Liver (tissue), 9 donors: ENCODE data around the gene TBC1D5. TPM values are rescaled to one million over a fixed set of nuclear protein-coding genes. Genes with fewer than 3 reads are reported as not detected.

Experiments used
- DNase-seq: peaks from one replicate; pipeline ENCODE4 v3.0.0-alpha.2; 2017; ENCODE audit warnings: low spot score
- H3K27ac ChIP-seq, 2 donors: one replicate each; pipeline ENCODE4 v1.7.0; 2013; ENCODE audit warnings: inconsistent platforms in 2 of 2, low read length in 2 of 2, control low read depth in 1 of 2, low read depth in 1 of 2, mild to moderate bottlenecking in 1 of 2
- H3K27me3 ChIP-seq, 4 donors: one replicate each; pipeline versions ENCODE4 v1.6.1 to v1.7.0; 2013; ENCODE audit warnings: low read length in 3 of 4, inconsistent platforms in 1 of 4, mild to moderate bottlenecking in 1 of 4, moderate library complexity in 1 of 4; ENCODE audit not compliant: control insufficient read depth in 4 of 4, insufficient read depth in 4 of 4
- H3K36me3 ChIP-seq, 4 donors: one replicate each; pipeline versions ENCODE4 v1.6.1 to v1.7.0; 2013; ENCODE audit warnings: low read length in 3 of 4, mild to moderate bottlenecking in 3 of 4, low read depth in 1 of 4, moderate library complexity in 1 of 4; ENCODE audit not compliant: control insufficient read depth in 4 of 4, insufficient read depth in 3 of 4
- H3K4me1 ChIP-seq, 4 donors: one replicate each; pipeline versions ENCODE4 v1.6.1 to v1.7.0; 2013; ENCODE audit warnings: low read length in 3 of 4, mild to moderate bottlenecking in 3 of 4, moderate library complexity in 1 of 4; ENCODE audit not compliant: control insufficient read depth in 4 of 4, insufficient read depth in 4 of 4
- H3K4me3 ChIP-seq, 3 donors: one replicate each; pipeline versions ENCODE4 v1.6.1 to v1.7.0; 2013; ENCODE audit warnings: low read length in 3 of 3, control low read depth in 1 of 3, low read depth in 1 of 3, mild to moderate bottlenecking in 1 of 3
- H3K9ac ChIP-seq, 2 donors: one replicate each; pipeline ENCODE4 v1.7.0; 2013; ENCODE audit warnings: low read length in 2 of 2, mild to moderate bottlenecking in 2 of 2, moderate library complexity in 2 of 2, control low read depth in 1 of 2, low read depth in 1 of 2
- H3K9me3 ChIP-seq, 4 donors: one replicate each; pipeline versions ENCODE4 v1.6.1 to v1.7.0; 2013; ENCODE audit warnings: low read length in 3 of 4; ENCODE audit not compliant: control insufficient read depth in 4 of 4
- EGR1 ChIP-seq, 2 donors: IDR thresholded peaks; 2 replicates each; pipeline ENCODE4 v1.6.1; 2016 to 2018; ENCODE audit warnings: antibody characterized with exemption in 2 of 2, low read depth in 2 of 2
- FOXA1 ChIP-seq: IDR thresholded peaks from 2 replicates; pipeline ENCODE4 v1.6.1; 2016; ENCODE audit warnings: antibody characterized with exemption
- FOXA2 ChIP-seq: IDR thresholded peaks from 2 replicates; pipeline ENCODE4 v1.6.1; 2016; ENCODE audit warnings: antibody characterized with exemption
- GABPA ChIP-seq, 2 donors: IDR thresholded peaks in 1 of 2; conservative IDR thresholded peaks in 1 of 2; 2 replicates each; pipeline ENCODE4 v1.6.1; 2016; ENCODE audit warnings: antibody characterized with exemption in 2 of 2, mild to moderate bottlenecking in 1 of 2, moderate library complexity in 1 of 2
- HNF4A ChIP-seq, 2 donors: conservative IDR thresholded peaks; 2 replicates each; pipeline ENCODE4 v1.6.1; 2016; ENCODE audit warnings: antibody characterized with exemption in 2 of 2, mild to moderate bottlenecking in 2 of 2
- HNF4G ChIP-seq: IDR thresholded peaks from 2 replicates; pipeline ENCODE4 v1.6.1; 2016; ENCODE audit warnings: antibody characterized with exemption
- JUND ChIP-seq, 2 donors: IDR thresholded peaks; 2 replicates each; pipeline ENCODE4 v1.6.1; 2016; ENCODE audit warnings: antibody characterized with exemption in 2 of 2
- NR2F2 ChIP-seq: IDR thresholded peaks from 2 replicates; pipeline ENCODE4 v1.6.1; 2016; ENCODE audit warnings: antibody characterized with exemption
- RAD21 ChIP-seq, 2 donors: IDR thresholded peaks; 2 replicates each; pipeline ENCODE4 v1.6.1; 2016; ENCODE audit warnings: antibody characterized with exemption in 2 of 2, mild to moderate bottlenecking in 2 of 2
- RXRA ChIP-seq, 2 donors: IDR thresholded peaks; 2 replicates each; pipeline ENCODE4 v1.6.1; 2017 to 2018; ENCODE audit warnings: antibody characterized with exemption in 2 of 2, mild to moderate bottlenecking in 1 of 2
- SP1 ChIP-seq: IDR thresholded peaks from 2 replicates; pipeline ENCODE4 v1.6.1; 2018; ENCODE audit warnings: antibody characterized with exemption, mild to moderate bottlenecking
- TAF1 ChIP-seq: conservative IDR thresholded peaks from 2 replicates; pipeline ENCODE4 v1.6.1; 2016; ENCODE audit warnings: antibody characterized with exemption, mild to moderate bottlenecking
- YY1 ChIP-seq: IDR thresholded peaks from 2 replicates; pipeline ENCODE4 v1.6.1; 2016; ENCODE audit warnings: antibody characterized with exemption, mild to moderate bottlenecking
- WGBS: extraction: QIAGEN DNeasy Blood & Tissue Kit; methylation state at CpG from one replicate; pipeline ENCODE4 v1.1.7; 2013; 5-methylcytosine and 5-hydroxymethylcytosine counted together
- polyA plus RNA-seq, 2 donors: library from polyadenylated mRNA; stranded (reverse) in 1 of 2; unstranded in 1 of 2; fragments of 200-250 nt in 1 of 2; fragments of >200 nt in 1 of 2; fragmentation: Nextera tagmentation in 1 of 2; extraction: Ambion mirVana in 1 of 2; gene quantifications; one replicate each; pipeline versions ENCODE4 v1.2.1 to v1.2.3, GENCODE V29; 2013 to 2015
- total RNA-seq, 2 donors: library from RNA; depleted of rRNA; stranded (reverse); fragments of >200 nt; gene quantifications; one replicate each; pipeline ENCODE4 v1.2.3, GENCODE V29; 2014
- TF ChIP-seq, protein P1 (sequence below): IDR thresholded peaks from 2 replicates; pipeline ENCODE4 v1.6.1; 2016; ENCODE audit warnings: antibody characterized with exemption
- TF ChIP-seq, protein P2 (sequence below): fragments of 150-350 bp; IDR thresholded peaks from 2 replicates; pipeline ENCODE4 v1.5.1; 2017; ENCODE audit warnings: improper control_type of control experiment, low read depth, low read length; ENCODE audit not compliant: missing input control
- TF ChIP-seq, protein P3 (sequence below): IDR thresholded peaks from 2 replicates; pipeline ENCODE4 v1.6.1; 2016; ENCODE audit warnings: antibody characterized with exemption
- TF ChIP-seq, protein P4 (sequence below): IDR thresholded peaks from 2 replicates; pipeline ENCODE4 v1.6.1; 2016; ENCODE audit warnings: antibody characterized with exemption
- TF ChIP-seq, protein P5 (sequence below): IDR thresholded peaks from 2 replicates; pipeline ENCODE4 v1.6.1; 2016; ENCODE audit warnings: antibody characterized with exemption, mild to moderate bottlenecking
- donor health status: healthy.
- donor health status: healthy.
- donor health status: healthy.
- donor health status: healthy.
- donor health status: healthy.

TBC1D5 gene
- total and polyA plus RNA-seq, 4 donors: 9.1 to 45.6 (median 25.6) TPM

DNA sequence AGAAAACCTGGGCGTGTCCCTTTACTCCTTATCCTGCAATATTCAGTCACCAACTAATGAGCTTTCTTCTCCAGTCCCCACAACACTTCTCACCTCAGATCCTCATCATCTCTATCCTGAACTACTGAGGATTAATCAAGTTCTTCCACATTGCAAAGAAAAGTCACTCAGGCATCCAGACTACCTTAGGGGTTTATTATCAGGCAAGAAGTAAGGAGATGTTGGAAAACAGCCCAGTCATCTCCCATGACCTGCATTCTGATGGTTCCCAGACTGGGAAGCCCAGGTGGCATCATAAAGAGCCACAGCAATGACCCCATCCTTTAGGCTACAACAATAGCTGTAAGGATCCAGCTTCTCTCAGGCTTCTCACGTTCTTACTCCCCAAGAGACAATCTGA lies 3.5 kb upstream of the TBC1D5 start:
- Histone ChIP-seq H3K9me3 (no peaks in the 10 kb centered on the region), H3K4me1 (peaks cover 0 to 45% (median 15%) of the 10 kb centered on the region in 4 donors), H3K36me3 (no peaks in the 10 kb centered on the region), H3K4me3 (no peak overlapping the region), H3K27me3 (no peaks in the 10 kb centered on the region), H3K27ac (no peak overlapping the region), H3K9ac (no peak overlapping the region)
- TF ChIP-seq, protein P1, sequence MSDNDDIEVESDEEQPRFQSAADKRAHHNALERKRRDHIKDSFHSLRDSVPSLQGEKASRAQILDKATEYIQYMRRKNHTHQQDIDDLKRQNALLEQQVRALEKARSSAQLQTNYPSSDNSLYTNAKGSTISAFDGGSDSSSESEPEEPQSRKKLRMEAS: no peak
- TF ChIP-seq SP1: no peak
- no peak for TF ChIP-seq RAD21 (IDR thresholded peaks at IDR 0.05)
- TF ChIP-seq, protein P2, sequence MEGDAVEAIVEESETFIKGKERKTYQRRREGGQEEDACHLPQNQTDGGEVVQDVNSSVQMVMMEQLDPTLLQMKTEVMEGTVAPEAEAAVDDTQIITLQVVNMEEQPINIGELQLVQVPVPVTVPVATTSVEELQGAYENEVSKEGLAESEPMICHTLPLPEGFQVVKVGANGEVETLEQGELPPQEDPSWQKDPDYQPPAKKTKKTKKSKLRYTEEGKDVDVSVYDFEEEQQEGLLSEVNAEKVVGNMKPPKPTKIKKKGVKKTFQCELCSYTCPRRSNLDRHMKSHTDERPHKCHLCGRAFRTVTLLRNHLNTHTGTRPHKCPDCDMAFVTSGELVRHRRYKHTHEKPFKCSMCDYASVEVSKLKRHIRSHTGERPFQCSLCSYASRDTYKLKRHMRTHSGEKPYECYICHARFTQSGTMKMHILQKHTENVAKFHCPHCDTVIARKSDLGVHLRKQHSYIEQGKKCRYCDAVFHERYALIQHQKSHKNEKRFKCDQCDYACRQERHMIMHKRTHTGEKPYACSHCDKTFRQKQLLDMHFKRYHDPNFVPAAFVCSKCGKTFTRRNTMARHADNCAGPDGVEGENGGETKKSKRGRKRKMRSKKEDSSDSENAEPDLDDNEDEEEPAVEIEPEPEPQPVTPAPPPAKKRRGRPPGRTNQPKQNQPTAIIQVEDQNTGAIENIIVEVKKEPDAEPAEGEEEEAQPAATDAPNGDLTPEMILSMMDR: no peak
- TF ChIP-seq FOXA2: no peak
- TF ChIP-seq, protein P3, sequence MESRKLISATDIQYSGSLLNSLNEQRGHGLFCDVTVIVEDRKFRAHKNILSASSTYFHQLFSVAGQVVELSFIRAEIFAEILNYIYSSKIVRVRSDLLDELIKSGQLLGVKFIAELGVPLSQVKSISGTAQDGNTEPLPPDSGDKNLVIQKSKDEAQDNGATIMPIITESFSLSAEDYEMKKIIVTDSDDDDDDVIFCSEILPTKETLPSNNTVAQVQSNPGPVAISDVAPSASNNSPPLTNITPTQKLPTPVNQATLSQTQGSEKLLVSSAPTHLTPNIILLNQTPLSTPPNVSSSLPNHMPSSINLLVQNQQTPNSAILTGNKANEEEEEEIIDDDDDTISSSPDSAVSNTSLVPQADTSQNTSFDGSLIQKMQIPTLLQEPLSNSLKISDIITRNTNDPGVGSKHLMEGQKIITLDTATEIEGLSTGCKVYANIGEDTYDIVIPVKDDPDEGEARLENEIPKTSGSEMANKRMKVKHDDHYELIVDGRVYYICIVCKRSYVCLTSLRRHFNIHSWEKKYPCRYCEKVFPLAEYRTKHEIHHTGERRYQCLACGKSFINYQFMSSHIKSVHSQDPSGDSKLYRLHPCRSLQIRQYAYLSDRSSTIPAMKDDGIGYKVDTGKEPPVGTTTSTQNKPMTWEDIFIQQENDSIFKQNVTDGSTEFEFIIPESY: no peak
- no peak for TF ChIP-seq HNF4A (conservative IDR thresholded peaks at IDR 0.05)
- TF ChIP-seq NR2F2: no peak
- TF ChIP-seq TAF1: no peak
- no peak for TF ChIP-seq FOXA1
- no peak for TF ChIP-seq GABPA (IDR thresholded peaks at IDR 0.05 in 1 of 2, conservative IDR thresholded peaks at IDR 0.05 in 1 of 2)
- TF ChIP-seq EGR1 (IDR thresholded peaks at IDR 0.05; ENCODE audit: low read depth in 2 of 2): no peak
- DNase-seq: no peak
- 96% methylated on average over 2 of the region's 2 CpGs for WGBS

DNA sequence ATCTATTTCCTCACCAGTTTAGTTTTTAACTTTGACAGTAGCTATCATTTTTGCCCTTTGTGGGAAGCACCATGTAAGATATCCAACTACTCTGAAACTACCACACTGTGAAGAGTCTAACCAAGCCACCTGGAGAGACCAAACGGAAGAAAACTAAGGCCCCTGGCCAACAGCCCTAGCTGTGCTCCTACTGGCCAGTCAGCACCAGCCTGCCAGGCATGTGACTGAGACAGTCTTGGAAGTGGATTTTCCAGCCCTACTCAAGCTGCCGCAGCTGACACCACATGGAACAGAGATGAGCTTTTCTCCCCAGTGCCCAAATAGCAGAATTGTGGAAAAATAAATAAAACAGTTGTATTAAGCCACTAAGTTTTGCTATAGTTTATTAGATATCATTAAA lies 2.9 kb upstream of the TBC1D5 start:
- Histone ChIP-seq H3K36me3 (no peaks in the 10 kb centered on the region), H3K9ac (no peak overlapping the region), H3K4me3 (no peak overlapping the region), H3K9me3 (no peaks in the 10 kb centered on the region), H3K4me1 (peaks cover 4 to 48% (median 21%) of the 10 kb centered on the region in 4 donors), H3K27ac (no peak overlapping the region), H3K27me3 (no peaks in the 10 kb centered on the region)
- TF ChIP-seq JUND (IDR thresholded peaks at IDR 0.05) (no peak), RAD21 (IDR thresholded peaks at IDR 0.05) (no peak), EGR1 (IDR thresholded peaks at IDR 0.05; ENCODE audit: low read depth in 2 of 2) (no peak), HNF4G (no peak), HNF4A (conservative IDR thresholded peaks at IDR 0.05) (no peak), SP1 (no peak), RXRA (IDR thresholded peaks at IDR 0.05) (no peak), FOXA1 (no peak), FOXA2 (no peak), GABPA (IDR thresholded peaks at IDR 0.05 in 1 of 2, conservative IDR thresholded peaks at IDR 0.05 in 1 of 2) (no peak), YY1 (no peak), NR2F2 (no peak)
- TF ChIP-seq, protein P1: no peak
- TF ChIP-seq, protein P2: no peak
- TF ChIP-seq, protein P4, sequence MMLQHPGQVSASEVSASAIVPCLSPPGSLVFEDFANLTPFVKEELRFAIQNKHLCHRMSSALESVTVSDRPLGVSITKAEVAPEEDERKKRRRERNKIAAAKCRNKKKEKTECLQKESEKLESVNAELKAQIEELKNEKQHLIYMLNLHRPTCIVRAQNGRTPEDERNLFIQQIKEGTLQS: no peak
- TF ChIP-seq, protein P5, sequence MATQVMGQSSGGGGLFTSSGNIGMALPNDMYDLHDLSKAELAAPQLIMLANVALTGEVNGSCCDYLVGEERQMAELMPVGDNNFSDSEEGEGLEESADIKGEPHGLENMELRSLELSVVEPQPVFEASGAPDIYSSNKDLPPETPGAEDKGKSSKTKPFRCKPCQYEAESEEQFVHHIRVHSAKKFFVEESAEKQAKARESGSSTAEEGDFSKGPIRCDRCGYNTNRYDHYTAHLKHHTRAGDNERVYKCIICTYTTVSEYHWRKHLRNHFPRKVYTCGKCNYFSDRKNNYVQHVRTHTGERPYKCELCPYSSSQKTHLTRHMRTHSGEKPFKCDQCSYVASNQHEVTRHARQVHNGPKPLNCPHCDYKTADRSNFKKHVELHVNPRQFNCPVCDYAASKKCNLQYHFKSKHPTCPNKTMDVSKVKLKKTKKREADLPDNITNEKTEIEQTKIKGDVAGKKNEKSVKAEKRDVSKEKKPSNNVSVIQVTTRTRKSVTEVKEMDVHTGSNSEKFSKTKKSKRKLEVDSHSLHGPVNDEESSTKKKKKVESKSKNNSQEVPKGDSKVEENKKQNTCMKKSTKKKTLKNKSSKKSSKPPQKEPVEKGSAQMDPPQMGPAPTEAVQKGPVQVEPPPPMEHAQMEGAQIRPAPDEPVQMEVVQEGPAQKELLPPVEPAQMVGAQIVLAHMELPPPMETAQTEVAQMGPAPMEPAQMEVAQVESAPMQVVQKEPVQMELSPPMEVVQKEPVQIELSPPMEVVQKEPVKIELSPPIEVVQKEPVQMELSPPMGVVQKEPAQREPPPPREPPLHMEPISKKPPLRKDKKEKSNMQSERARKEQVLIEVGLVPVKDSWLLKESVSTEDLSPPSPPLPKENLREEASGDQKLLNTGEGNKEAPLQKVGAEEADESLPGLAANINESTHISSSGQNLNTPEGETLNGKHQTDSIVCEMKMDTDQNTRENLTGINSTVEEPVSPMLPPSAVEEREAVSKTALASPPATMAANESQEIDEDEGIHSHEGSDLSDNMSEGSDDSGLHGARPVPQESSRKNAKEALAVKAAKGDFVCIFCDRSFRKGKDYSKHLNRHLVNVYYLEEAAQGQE: no peak
- TF ChIP-seq, protein P3: no peak
- WGBS: 91% methylated on average over 2 of the region's 2 CpGs
- no peak for DNase-seq
